Lower lobe of right lung (tissue), 2 donors: ENCODE measurements around the gene RNASEH1. TPM values are rescaled to one million over a fixed set of nuclear protein-coding genes. Genes with fewer than 3 reads are reported as not detected.

Experiments
- ATAC-seq, 2 donors: fragments of 200-7000 bp; cut with Tn5 transposase; one replicate each; pipeline ENCODE4 v1.9.1; 2020 to 2022; ENCODE audit warnings: mild to moderate bottlenecking in 2 of 2, moderate library complexity in 2 of 2
- DNase-seq: peaks from one replicate; pipeline ENCODE4 v3.0.0-alpha.2; 2020
- H3K27ac ChIP-seq: fragments of 200-600 bp; one replicate; pipeline ENCODE4 v1.8.0; 2022
- H3K27me3 ChIP-seq: fragments of 200-600 bp; one replicate; pipeline ENCODE4 v1.8.0; 2022; ENCODE audit warnings: low read depth
- H3K36me3 ChIP-seq: fragments of 200-600 bp; one replicate; pipeline ENCODE4 v1.8.0; 2022; ENCODE audit warnings: mild to moderate bottlenecking
- H3K4me1 ChIP-seq: fragments of 200-600 bp; one replicate; pipeline ENCODE4 v1.8.0; 2022
- H3K4me3 ChIP-seq: fragments of 200-600 bp; one replicate; pipeline ENCODE4 v1.8.0; 2022; ENCODE audit warnings: mild to moderate bottlenecking
- H3K9me3 ChIP-seq: fragments of 200-600 bp; one replicate; pipeline ENCODE4 v1.8.0; 2022
- intact Hi-C: fragments of 100-400 bp; cut with DNase I; formaldehyde crosslinking; loops from one replicate; pipeline ENCODE4 v1.11.0; 2022
- total RNA-seq: library from RNA; stranded (reverse); fragmentation: NEBNext Ultra II Directional; extraction: Animal tissue kit (Norgen Biotek cat#: 25700); gene quantifications from one replicate; pipeline ENCODE4 v1.2.1, GENCODE V29; 2021
- TF ChIP-seq, protein P1 (sequence below): fragments of 200-600 bp; IDR thresholded peaks from one replicate; pipeline ENCODE4 v1.8.0; 2022; ENCODE audit warnings: antibody characterized with exemption, mild to moderate bottlenecking
- donor health status: DM: no; HTN: yes; CAD: no; lungs with severe emphysema.

Gene RNASEH1
- total RNA-seq, 1 donor from 2014 or later = 17.3 TPM

GRCh38 chr2:3598912-3599854 lies 41.0 kb upstream of the RNASEH1 start:
- no peak overlapping the region for H3K4me3 ChIP-seq
- TF ChIP-seq, protein P1, sequence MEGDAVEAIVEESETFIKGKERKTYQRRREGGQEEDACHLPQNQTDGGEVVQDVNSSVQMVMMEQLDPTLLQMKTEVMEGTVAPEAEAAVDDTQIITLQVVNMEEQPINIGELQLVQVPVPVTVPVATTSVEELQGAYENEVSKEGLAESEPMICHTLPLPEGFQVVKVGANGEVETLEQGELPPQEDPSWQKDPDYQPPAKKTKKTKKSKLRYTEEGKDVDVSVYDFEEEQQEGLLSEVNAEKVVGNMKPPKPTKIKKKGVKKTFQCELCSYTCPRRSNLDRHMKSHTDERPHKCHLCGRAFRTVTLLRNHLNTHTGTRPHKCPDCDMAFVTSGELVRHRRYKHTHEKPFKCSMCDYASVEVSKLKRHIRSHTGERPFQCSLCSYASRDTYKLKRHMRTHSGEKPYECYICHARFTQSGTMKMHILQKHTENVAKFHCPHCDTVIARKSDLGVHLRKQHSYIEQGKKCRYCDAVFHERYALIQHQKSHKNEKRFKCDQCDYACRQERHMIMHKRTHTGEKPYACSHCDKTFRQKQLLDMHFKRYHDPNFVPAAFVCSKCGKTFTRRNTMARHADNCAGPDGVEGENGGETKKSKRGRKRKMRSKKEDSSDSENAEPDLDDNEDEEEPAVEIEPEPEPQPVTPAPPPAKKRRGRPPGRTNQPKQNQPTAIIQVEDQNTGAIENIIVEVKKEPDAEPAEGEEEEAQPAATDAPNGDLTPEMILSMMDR = no peak
- no peak overlapping the region for H3K27ac ChIP-seq
- no peaks in the 10 kb centered on the region for H3K9me3 ChIP-seq
- no peaks in the 10 kb centered on the region for H3K27me3 ChIP-seq
- no peaks in the 10 kb centered on the region for H3K36me3 ChIP-seq
- ATAC-seq = no peak
- no peak for DNase-seq
- intact Hi-C loops = no loop called here
- H3K4me1 ChIP-seq = peaks cover 4% of the 10 kb centered on the region

GRCh38 chr2:3598197-3598910 lies 40.2 kb upstream of the RNASEH1 start:
- no peak for DNase-seq
- Histone ChIP-seq H3K36me3 (no peaks in the 10 kb centered on the region), H3K4me3 (no peak overlapping the region), H3K4me1 (peaks cover 4% of the 10 kb centered on the region), H3K9me3 (no peaks in the 10 kb centered on the region), H3K27me3 (no peaks in the 10 kb centered on the region), H3K27ac (no peak overlapping the region)
- no peak for ATAC-seq
- intact Hi-C loops = no loop called here
- TF ChIP-seq, protein P1 = no peak

DNA sequence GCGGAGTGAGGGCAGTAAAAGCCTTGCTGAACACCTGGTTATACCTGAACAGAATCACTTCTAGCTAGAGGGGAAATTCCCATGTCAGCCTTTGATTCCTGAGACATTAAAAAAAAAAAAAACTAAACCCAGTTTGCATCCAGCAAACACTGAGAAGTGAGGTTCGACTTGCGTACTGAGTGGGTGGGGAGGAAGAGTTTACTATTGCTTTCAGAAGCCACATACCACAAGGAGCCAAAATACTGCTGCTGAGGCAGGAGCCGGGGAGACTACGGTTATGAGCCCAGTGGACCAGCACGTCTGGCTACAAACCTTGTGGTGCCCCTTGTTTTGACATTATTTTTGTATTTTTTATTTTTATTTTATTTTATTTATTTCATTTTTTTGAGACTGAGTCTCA lies 39.4 kb upstream of the RNASEH1 start:
- ATAC-seq = no peak
- TF ChIP-seq, protein P1 = no peak

DNA sequence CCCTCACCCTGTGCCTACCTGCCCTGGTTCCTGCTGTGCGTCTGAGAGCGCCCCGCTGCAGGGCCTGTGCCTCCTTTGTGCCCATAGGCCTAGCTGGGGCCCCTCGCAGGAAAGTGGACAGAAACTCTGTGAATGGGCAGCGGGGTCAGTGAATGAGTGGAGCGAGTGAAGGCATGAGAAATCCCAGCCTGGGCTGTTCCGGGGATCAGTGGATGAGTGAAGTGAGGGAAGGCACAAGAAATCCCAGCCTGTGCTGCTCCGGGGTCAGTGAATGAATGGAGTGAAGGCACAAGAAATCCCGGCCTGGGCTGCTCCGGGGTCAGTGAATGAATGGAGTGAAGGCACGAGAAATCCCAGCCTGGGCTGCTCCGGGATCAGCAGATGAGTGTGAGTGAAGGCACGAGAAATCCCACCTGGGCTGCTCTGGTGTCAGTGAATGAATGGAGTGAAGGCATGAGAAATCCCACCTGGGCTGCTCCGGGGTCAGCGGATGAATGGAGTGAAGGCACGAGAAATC lies 38.8 kb upstream of the RNASEH1 start:
- ATAC-seq (peak in 1 of 2 donors; percentile 22), DNase-seq (no peak)
- Histone ChIP-seq H3K27me3 (no peaks in the 10 kb centered on the region), H3K36me3 (no peaks in the 10 kb centered on the region), H3K4me3 (no peak overlapping the region), H3K9me3 (no peaks in the 10 kb centered on the region), H3K4me1 (peaks cover 4% of the 10 kb centered on the region), H3K27ac (no peak overlapping the region)
- TF ChIP-seq, protein P1 = no peak
- intact Hi-C loops = no loop called here

More for the DNA sequence above, 39.4 kb upstream of the RNASEH1 start:
- H3K9me3 ChIP-seq = no peaks in the 10 kb centered on the region
- H3K4me3 ChIP-seq = no peak overlapping the region
- intact Hi-C loops = no loop called here
- DNase-seq = no peak
- H3K27me3 ChIP-seq = no peaks in the 10 kb centered on the region
- no peaks in the 10 kb centered on the region for H3K36me3 ChIP-seq
- H3K4me1 ChIP-seq = peaks cover 4% of the 10 kb centered on the region
- H3K27ac ChIP-seq = no peak overlapping the region

DNA sequence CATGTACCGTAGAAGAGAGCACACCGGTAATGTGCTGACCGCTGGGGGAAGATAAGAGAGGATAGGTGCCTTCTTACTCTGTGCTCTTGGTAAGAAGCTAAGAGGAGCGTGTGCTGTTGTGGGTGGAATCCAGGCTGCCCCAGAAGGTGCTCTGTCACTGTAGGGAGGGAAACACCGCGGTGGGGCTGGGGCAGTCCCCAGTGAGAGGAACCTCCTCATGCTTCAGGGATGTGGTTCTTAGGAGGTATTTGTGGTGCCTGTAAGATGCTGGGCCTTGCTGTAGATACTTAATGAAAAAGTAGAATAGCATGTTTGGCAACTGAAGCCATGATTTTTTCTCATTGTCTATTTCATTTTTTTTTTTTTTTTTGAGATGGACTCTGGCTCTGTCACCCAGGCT lies 37.9 kb upstream of the RNASEH1 start:
- Histone ChIP-seq H3K27ac (no peak overlapping the region), H3K9me3 (no peaks in the 10 kb centered on the region), H3K27me3 (no peaks in the 10 kb centered on the region), H3K4me1 (peaks cover 4% of the 10 kb centered on the region), H3K4me3 (no peak overlapping the region), H3K36me3 (no peaks in the 10 kb centered on the region)
- DNase-seq (no peak), ATAC-seq (no peak)
- intact Hi-C loops = no loop called here
- TF ChIP-seq, protein P1 = no peak
